Measurements from ENCODE around the gene NBPF19.
"Not testable (repeated sequence)": the region's sequence is repeated elsewhere in the genome, so short reads cannot be mapped to it uniquely, and the experiment has no call there.

The NBPF19 gene

GRCh38 chr1:149474745-149475144, at the start of gene NBPF19:
TSS of gene NBPF19 (plus strand) at chr1:149475045. CDS start at chr1:149475933, 888 bp downstream.
- DNase-seq: not testable (repeated sequence)

DNA sequence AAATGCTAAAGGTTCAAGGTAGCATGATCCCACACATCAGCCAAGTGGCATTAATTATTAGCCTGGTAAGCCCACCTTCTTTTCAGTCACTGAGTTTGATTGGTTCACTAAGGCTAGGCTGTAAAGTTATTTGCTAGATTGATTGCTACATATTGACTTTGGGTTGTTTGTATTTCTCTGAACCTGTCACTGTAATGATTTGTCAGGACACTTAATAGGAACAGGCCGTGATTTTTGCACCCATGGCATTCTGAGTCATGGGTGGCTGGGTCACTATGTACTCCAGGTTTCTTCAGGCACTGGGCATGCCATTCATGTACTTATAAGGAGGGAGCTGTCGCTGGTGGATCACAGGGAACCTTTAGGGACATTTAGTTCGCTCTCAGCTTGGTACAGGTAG, 46.5 kb upstream of the NBPF19 start:
- DNase-seq: not testable (repeated sequence)

DNA sequence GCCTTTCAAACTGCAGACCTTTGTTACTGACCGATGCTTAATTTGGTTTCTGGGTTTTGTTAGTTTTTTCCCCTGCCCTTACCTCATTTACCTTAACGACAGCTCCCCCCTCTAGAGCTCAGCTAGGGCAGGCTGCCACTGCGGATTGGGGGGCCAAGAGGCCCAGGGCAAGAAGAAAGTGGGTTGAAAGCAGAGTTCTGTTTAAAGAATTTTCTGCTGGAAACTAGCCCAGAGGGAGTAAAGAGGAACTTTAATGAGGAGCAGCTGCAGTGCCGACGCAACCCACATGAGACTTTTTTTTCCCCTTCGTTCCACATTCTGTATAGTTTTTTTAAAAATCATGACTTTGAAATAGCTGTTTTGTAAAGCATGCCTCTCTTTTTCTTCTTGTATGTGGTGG, 29.4 kb upstream of the NBPF19 start:
- DNase-seq: not testable (repeated sequence)

- not testable (repeated sequence) for DNase-seq
Observed at GRCh38 chr1:149452196-149452595, 22.6 kb upstream of the NBPF19 start.

- not testable (repeated sequence) for DNase-seq
Observed at GRCh38 chr1:149452652-149453051, 22.2 kb upstream of the NBPF19 start.

GRCh38 chr1:149558350-149558825, 83.5 kb downstream of the NBPF19 start:
- DNase-seq: not testable (repeated sequence)

- not testable (repeated sequence) for DNase-seq
Observed at GRCh38 chr1:149561806-149562205, 87.0 kb downstream of the NBPF19 start.

- not testable (repeated sequence) for DNase-seq
Observed at GRCh38 chr1:149565485-149565884, 90.6 kb downstream of the NBPF19 start.

DNA sequence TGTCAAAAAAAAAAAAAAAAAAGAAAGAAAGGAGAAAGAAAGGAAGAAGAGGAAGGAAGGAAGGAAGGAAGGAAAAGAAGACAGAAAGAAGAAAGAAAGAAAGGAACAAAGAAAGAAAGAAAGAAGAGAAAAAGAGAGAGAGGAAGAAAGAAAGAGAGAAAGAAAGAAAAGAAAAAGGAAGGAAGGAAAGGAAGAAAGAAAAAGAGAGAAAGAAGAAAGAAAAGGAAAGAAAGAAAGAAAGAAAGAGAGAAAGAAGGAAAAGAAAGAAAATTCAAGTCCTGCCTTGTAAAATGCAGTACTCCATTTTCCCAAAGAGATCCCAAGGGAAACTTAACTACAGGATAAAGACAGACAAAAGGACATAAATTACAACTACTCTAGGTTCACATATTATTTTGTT, 97.9 kb downstream of the NBPF19 start:
- DNase-seq: not testable (repeated sequence)

DNA sequence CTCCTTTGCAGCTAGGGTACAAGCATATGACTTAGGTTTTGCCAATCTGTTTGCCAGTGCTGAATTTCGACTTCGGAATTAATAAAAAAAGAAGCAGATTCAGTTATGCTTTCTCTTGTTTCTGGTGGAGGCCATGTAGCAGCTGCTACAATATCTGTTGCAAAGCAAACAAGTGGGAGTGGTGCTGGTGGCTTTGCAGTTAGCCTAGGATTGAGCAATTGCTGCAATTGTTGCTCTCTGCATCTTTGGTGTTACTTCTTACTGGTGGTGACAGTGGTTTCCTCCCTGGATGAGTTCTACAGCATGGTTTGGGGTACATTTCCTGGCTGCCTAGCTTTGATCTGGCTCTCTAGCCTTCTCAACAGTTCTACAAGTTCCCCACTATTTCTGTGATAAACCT, 110.7 kb downstream of the NBPF19 start:
- DNase-seq: not testable (repeated sequence)
